ENCODE data around the gene HINT3. TPM values are rescaled to one million over a fixed set of nuclear protein-coding genes. Genes with fewer than 3 reads are reported as not detected.

HINT3 gene
- total and polyA plus RNA-seq, 2 experiments from 2014 or later = 1.8 to 8.0 TPM

- Histone ChIP-seq H3K36me3 (ENCODE audit: insufficient read depth) (no peaks in the 10 kb centered on the region), H3K4me1 (ENCODE audit: insufficient read depth) (no peaks in the 10 kb centered on the region), H3K79me2 (replicated peaks; ENCODE audit: insufficient read depth) (no peaks in the 10 kb centered on the region), H3K27me3 (ENCODE audit: insufficient read depth) (no peaks in the 10 kb centered on the region), H4K20me1 (replicated peaks; ENCODE audit: insufficient read depth) (no peaks in the 10 kb centered on the region), H3K4me2 (no peak overlapping the region), H2AFZ (no peak overlapping the region), H3K27ac (ENCODE audit: low read depth) (no peak overlapping the region), H3F3A (replicated peaks; ENCODE audit: low read depth) (0 out of 2 replicates have a peak, but pooled peaks cover 3% of the 10 kb centered on the region), H3K9me2 (ENCODE audit: insufficient read depth) (no peaks in the 10 kb centered on the region), H3K4me3 (no peak overlapping the region)
- no peak for ATAC-seq
- DNase-seq (ENCODE audit: low spot score) = no peak
- Mint-ChIP-seq H3K36me3 (ENCODE audit: low read depth) (no peaks in the 10 kb centered on the region), H3K27me3 (ENCODE audit: insufficient read depth, low read depth, poor library complexity) (no peaks in the 10 kb centered on the region), H3K9me3 (no peaks in the 10 kb centered on the region), H3K27ac (no peak overlapping the region), H3K4me3 (no peak overlapping the region), H3K4me1 (no peaks in the 10 kb centered on the region)
- TF ChIP-seq JUNB (IDR thresholded peaks at IDR 0.05; ENCODE audit: unreplicated experiment) (no peak), NANOG (IDR thresholded peaks at IDR 0.05; ENCODE audit: borderline replicate concordance) (no peak), ETS1 (IDR thresholded peaks at IDR 0.05) (no peak), ZNF462 (CRISPR knock-in tag; IDR thresholded peaks at IDR 0.05) (no peak), ZNF331 (CRISPR knock-in tag; IDR thresholded peaks at IDR 0.05; ENCODE audit: low read depth) (no peak), POLR2AphosphoS5 (IDR thresholded peaks at IDR 0.05; ENCODE audit: low read depth) (no peak), EZH2 (IDR thresholded peaks at IDR 0.05; ENCODE audit: low read depth, unreplicated experiment) (no peak)
Observed at GRCh38 chr6:125944434-125944816, 12.1 kb upstream of the HINT3 start.

Data from GM23338 (cell line).